NCI-H748 treated with DMSO at 0.1 percent for 48 hours (cell line): ENCODE data around the gene KIF2B.
"Not testable (repeated sequence)": the region's sequence is repeated elsewhere in the genome, so short reads cannot be mapped to it uniquely, and the experiment has no call there.

Experiments
- DNase-seq: peaks from one replicate; lab custom pipeline; 2025; lab: John Stamatoyannopoulos, UW

Gene KIF2B, protein sequence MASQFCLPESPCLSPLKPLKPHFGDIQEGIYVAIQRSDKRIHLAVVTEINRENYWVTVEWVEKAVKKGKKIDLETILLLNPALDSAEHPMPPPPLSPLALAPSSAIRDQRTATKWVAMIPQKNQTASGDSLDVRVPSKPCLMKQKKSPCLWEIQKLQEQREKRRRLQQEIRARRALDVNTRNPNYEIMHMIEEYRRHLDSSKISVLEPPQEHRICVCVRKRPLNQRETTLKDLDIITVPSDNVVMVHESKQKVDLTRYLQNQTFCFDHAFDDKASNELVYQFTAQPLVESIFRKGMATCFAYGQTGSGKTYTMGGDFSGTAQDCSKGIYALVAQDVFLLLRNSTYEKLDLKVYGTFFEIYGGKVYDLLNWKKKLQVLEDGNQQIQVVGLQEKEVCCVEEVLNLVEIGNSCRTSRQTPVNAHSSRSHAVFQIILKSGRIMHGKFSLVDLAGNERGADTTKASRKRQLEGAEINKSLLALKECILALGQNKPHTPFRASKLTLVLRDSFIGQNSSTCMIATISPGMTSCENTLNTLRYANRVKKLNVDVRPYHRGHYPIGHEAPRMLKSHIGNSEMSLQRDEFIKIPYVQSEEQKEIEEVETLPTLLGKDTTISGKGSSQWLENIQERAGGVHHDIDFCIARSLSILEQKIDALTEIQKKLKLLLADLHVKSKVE

DNA sequence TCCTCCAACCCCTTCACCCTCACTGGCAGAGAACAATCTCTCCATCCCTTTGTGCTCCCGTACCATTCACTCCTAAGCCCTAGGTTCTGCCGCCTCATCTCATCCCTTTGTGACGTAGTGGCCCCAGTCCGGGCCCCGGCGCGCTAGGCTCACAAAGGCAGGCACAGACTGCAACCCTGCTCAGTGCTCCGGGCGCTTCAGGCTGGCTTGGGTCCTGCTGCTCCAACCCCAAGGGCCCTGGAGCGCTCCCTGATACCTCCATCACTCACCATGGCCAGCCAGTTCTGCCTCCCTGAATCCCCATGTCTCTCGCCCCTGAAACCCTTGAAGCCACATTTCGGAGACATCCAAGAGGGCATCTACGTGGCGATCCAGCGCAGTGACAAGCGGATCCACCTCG is at the start of gene KIF2B:
Gene KIF2B (plus strand): TSS at position 164 of the 400 bp plus-strand sequence. CDS start 107 bp downstream, at position 271.
- no peak for DNase-seq

GRCh38 chr17:53780320-53780719 is 42.4 kb upstream of the KIF2B start:
- no peak for DNase-seq

- DNase-seq: no peak
Observed at GRCh38 chr17:53791551-53791950, 31.2 kb upstream of the KIF2B start.

DNA sequence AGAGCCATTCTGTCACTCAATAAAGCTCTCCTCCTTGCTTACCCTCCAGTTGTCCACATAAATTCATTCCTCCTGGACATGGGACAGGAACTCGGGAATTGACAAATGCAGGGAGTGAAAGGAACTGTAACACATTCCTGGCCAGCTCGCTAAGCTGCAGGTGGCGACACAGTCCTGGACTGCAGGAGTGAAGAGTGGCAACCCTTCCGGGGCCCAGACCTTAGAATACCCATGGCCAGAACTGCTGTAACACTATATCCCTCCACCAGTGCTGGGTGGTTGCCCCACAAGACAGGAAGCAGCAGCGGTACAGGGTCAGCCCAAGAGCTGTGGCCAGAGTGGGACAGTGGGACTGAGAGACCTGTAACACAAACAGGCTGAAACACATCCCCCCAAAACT is 30.3 kb upstream of the KIF2B start:
- no peak for DNase-seq

DNA sequence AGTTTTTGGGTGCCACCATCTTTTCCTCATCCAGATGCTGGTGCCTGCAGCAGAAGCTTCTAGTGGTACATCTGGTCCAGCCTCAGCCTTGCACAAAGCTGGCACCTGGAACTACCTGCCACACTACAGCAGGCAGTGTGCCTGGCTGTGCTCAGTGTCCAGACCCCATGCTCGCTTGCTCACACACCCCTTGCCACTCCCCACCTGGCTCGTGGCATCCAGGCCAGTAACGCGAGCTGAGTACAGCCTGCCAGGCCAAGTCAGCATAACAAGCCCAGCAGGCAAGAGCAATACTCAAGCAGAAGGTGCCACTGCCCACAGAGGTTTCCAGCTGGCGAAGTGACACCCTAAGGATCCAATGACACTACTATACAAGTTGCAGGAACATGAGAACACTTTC is 29.7 kb upstream of the KIF2B start:
- no peak for DNase-seq

DNA sequence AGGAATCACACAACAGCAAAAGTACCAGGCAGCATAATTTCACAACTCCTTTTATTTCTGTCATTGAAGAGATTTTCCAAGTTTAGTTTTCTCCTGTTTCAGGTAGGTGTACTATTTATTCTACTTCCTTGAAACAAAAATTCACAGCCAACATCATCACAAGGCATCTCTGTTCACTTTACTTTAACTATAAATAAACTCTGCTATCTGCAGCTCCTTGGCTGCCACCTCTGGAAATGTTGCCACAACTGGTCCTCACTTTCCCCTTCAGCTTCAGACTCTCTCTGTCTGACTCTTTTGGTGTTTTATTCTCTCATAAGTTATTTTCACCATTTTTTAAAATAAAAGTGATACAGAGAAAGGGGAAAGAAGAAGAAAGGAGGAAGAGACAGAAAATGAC is 27.9 kb upstream of the KIF2B start:
- DNase-seq: no peak

- DNase-seq: no peak
Observed at GRCh38 chr17:53796642-53797041, 26.1 kb upstream of the KIF2B start.

DNA sequence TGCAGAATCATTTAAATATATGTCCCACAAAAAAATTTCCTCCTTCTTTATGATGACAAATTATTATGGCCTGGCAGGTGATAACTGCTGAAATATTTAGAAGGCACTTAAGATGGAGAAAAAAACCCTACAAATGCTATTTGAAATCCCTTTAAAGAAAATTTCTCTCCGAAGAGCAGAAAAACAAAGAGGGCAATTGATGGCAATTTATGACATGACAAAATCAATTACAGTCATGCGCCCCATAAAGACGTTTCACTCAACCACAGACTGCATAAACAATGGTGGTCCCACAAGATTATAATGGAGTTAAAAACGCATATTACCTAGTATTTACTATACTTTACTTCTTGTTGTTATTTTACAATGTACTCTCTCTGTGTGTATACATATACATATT is 25.2 kb upstream of the KIF2B start:
- DNase-seq: no peak

DNA sequence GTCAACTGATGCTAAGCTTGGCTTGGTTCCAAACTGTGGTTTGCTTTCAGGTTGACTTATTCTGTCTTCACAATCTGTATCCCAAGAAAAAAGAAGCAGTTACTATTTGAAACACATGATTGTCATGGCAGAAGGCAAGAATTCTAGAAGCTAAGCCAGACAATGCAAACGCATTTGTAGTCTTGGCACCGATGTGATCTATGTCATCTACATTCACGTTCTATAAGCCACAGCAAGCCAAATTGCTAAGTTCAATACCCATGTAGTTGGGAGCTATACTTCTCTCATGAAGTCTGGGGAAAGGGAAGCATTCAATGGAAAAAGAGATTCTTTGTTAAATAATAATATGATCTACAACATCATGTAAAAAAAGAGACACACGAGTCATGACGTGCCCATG is 18.3 kb upstream of the KIF2B start:
- no peak for DNase-seq

DNA sequence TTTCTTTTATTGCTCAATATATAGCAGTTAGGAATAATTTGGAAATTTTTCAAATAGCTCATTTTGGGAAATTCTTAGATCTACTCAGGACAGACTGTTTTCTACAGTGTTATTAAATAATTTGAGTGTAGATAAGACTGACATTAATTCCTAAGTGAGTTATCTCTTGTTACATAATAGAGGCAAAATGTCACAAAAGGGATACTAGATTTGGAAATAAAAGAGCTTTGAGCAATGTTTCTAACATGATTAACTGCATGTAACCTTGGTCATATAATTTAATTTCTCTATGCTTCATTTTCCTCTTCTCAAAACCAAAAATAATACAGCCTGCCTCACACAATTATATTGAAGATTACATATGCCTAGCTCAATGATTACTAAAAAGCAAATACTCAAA is 16.3 kb upstream of the KIF2B start:
- no peak for DNase-seq

GRCh38 chr17:53807286-53807685 is 15.4 kb upstream of the KIF2B start:
- DNase-seq: no peak

- no peak for DNase-seq
Observed at GRCh38 chr17:53818271-53818670, 4.5 kb upstream of the KIF2B start.

- no peak for DNase-seq
Observed at GRCh38 chr17:53818929-53819328, 3.8 kb upstream of the KIF2B start.

DNA sequence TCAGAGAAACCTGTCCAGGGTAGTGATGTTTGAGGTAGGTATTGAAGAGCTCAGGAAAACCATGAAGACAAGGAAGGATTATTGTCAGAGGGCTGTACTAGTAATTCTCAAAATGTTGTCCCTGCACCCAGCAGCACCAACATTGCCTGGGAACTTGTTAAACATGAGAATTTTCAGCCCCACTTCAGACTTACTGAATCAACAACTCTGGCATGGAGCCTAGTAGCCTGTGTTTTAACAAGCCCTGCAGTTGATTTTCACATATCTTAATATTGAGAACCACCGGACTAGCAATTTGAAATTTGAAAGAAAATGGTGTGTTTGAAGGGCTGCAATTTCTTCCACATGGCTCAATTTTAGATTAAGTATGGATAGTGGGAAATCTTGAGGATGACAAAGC is 2.8 kb upstream of the KIF2B start:
- DNase-seq: no peak

- no peak for DNase-seq
Observed at GRCh38 chr17:53823341-53824050, 769 bp downstream of the KIF2B start.

DNA sequence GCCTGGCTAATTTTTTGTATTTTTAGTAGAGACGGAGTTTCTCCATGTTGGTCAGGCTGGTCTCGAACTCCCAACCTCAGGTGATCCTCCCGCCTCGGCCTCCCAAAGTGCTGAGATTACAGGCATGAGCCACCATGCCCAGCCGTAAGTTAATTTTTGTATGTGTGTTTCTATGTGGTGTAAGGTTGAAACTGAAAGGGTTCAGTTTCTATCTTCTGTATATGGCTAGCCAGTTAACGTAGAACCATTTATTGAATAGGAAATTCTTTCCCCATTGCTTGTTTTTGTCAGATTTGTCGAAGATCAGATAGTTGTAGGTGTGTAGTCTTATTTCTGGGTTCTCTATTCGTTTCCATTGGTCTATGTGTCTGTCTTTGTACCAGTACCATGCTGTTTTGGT is 12.0 kb downstream of the KIF2B start:
- not testable (repeated sequence) for DNase-seq

DNA sequence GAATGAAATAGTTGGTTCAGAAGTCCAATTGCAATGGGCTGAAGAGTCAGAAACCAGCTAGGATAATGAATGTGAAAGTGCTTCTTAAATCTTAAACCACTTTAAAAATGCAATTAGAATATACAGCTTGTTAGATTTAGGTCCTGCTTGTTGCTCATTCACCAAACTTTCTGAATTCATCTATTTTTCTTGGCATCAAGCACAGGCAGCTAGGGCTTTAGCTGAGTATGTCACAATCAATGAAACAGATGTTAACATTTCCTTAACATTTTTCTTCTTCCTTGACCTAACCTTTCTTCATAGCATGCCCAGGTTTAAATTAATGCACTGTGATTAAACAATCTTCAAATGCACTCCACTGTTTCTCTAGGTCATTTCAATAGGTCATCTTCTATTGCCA is 14.4 kb downstream of the KIF2B start:
- no peak for DNase-seq

DNA sequence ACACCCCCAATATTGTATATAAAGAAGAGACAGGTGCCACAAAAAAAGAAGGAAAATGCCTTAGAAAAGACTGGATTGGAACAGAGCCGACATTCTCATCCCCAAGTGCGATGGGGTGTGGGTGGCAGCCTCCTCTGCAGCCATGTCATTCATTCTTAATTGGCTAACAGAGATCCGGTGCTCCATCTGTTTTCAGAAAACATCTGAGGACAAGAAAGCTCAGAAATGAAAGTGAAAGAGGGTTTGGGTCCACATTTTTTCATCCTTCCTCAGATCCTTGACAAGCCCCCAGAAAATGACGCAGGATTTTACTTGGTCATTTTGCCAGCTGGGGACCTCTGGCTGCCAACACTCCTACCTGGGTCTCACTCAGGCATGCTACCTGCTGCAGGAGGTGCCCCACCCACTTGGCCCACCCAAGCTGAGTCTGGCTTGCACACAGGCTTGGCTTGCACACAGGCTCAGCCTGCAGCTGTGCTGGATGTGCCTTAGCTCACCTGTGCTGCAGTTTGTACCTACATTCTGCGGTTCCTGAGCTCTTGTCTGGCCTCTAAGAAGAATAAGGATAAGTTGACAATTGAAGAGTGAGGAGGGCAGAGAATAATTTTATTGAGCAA is 21.9 kb downstream of the KIF2B start:
- DNase-seq: no peak

DNA sequence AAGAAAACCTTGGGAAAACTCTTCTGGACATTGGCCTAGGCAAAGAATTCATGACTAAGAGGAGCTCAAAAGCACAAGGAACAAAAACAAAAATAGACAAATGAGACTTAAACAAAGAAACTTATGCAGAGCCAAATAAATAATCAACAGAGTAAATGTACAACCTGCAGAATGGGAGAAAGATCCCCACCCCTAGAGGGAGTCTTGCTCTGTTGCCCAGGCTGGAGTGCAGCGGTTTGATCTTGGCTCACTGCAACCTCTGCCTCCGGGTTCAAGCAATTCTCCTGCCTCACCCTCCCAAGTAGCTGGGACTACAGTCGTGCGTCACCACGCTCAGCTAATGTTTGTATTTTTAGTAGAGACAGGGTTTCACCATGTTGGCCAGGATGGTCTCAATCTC is 48.4 kb downstream of the KIF2B start:
- DNase-seq: not testable (repeated sequence)
